ENCODE data around the gene TPCN2.

Gene TPCN2

GRCh38 chr11:69150175-69150574, 101.4 kb downstream of the TPCN2 start:
- TF ChIP-seq CTCF (IDR thresholded peaks at IDR 0.05; ENCODE audit: borderline replicate concordance, insufficient read depth, low read depth, low read length) = no peak
- H3K4me3 ChIP-seq (ENCODE audit: low read depth, low read length) = no peak overlapping the region

DNA sequence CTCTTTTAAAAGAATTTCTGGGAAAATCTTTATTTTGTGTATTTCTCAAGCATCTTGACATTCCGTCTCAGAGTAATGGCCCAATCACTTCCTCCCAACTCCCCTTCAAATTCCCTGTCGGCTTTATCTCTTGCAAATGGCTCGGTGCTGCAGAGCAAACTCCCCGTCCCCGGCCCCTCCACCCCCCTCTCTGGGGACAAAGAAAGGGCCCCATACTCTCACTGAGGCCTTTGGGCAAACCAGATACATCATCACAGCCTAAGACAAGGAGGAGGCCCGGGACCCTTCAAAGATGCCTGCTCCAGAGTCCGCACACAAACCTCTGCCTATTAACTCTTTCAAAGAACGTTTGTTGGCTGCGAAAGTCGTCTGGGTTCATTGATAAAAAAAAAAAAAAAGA, 103.1 kb downstream of the TPCN2 start:
- no peak for TF ChIP-seq CTCF (IDR thresholded peaks at IDR 0.05; ENCODE audit: borderline replicate concordance, insufficient read depth, low read depth, low read length)
- H3K4me3 ChIP-seq (ENCODE audit: low read depth, low read length) = no peak overlapping the region

- no peak overlapping the region for H3K4me3 ChIP-seq (ENCODE audit: low read depth, low read length)
- TF ChIP-seq CTCF (IDR thresholded peaks at IDR 0.05; ENCODE audit: borderline replicate concordance, insufficient read depth, low read depth, low read length) = no peak
Observed at GRCh38 chr11:69152733-69153421, 104.1 kb downstream of the TPCN2 start.

DNA sequence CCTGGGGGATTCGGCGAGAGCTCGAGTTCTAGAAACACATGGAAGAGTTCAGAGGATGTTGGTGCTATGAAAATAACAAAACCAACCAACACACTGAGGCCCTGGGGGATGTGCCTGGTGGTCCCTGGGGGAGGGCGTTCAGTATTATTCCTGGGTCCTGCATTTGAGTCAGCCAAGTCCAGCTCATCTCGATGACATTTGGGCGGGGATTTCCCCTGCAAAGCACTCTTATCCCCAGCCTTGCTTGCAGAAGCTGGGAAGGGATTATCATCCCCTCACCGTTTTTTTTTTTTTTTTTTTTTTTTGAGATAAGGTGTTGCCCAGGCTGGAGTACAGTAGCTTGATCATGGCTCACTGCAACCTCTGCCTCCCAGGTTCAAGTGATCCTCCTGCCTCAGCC, 104.9 kb downstream of the TPCN2 start:
- H3K4me3 ChIP-seq (ENCODE audit: low read depth, low read length) = no peak overlapping the region
- no peak for TF ChIP-seq CTCF (IDR thresholded peaks at IDR 0.05; ENCODE audit: borderline replicate concordance, insufficient read depth, low read depth, low read length)

- H3K4me3 ChIP-seq (ENCODE audit: low read depth, low read length) = no peak overlapping the region
- no peak for TF ChIP-seq CTCF (IDR thresholded peaks at IDR 0.05; ENCODE audit: borderline replicate concordance, insufficient read depth, low read depth, low read length)
Observed at GRCh38 chr11:69154211-69154913, 105.6 kb downstream of the TPCN2 start.

DNA sequence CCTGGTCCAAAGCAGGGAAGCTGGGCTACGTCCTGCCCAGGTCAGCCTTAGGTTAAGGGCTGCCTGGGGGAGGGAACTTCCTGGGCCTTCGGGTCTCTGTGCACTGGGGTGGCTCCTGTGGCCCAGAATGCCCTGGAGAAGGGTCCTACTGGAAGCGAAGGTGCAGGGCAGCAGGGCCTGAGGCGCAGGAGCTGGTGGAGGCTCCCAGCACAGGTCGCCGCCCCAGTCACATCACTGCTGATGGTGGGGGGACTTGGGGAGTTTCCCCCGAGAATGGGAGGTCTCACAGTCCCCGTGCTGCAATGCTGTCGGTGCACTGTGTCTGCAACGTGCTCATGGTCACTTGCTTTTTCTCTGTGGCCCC, 106.2 kb downstream of the TPCN2 start:
- H3K4me3 ChIP-seq (ENCODE audit: low read depth, low read length) = no peak overlapping the region
- no peak for TF ChIP-seq CTCF (IDR thresholded peaks at IDR 0.05; ENCODE audit: borderline replicate concordance, insufficient read depth, low read depth, low read length)

All from GM12875 (cell line).